Measurements from ENCODE around the gene CCDC85C. TPM values are rescaled to one million over a fixed set of nuclear protein-coding genes. Genes with fewer than 3 reads are reported as not detected.

Gene CCDC85C
- total RNA-seq, 2 donors from 2014 or later: 35.1 to 47.2 TPM

- Histone ChIP-seq H3K4me1 (replicated peaks) (peaks cover 13% of the 10 kb centered on the region), H3K9me3 (no peaks in the 10 kb centered on the region), H3K27ac (peak overlapping the region; percentile 68 to 74), H3K36me3 (no peaks in the 10 kb centered on the region), H3K27me3 (replicated peaks; ENCODE audit: insufficient read depth) (no peaks in the 10 kb centered on the region), H3K4me3 (peak overlapping the region; percentile 49 to 54)
- TF ChIP-seq CTCF (IDR thresholded peaks at IDR 0.05) (no peak), POLR2A (IDR thresholded peaks at IDR 0.05) (no peak), POLR2AphosphoS5 (IDR thresholded peaks at IDR 0.05) (no peak)
- WGBS: 36% methylated on average over 22 of the region's 53 CpGs
- DNase-seq (ENCODE audit: low spot score): no peak
- intact Hi-C loops (cut with DNase I): loop anchor here (2.0 to 5.0 kb wide), 2 partner anchors 28 to 41 kb away; no protein-coding TSS in a partner anchor
Measured at GRCh38 chr14:99602788-99603415, 1.1 kb downstream of the CCDC85C start.

- no peaks in the 10 kb centered on the region for H3K36me3 ChIP-seq
- H3K27me3 ChIP-seq (replicated peaks; ENCODE audit: insufficient read depth): no peaks in the 10 kb centered on the region
- H3K4me3 ChIP-seq: peak overlapping the region; percentile 49 to 54
- H3K9me3 ChIP-seq: no peaks in the 10 kb centered on the region
- H3K27ac ChIP-seq: peak overlapping the region; percentile 68 to 74
- DNase-seq (ENCODE audit: low spot score): peak; percentile 23
- intact Hi-C loops (cut with DNase I): loop anchor here (2.0 to 5.0 kb wide), 2 partner anchors 27 to 40 kb away; no protein-coding TSS in a partner anchor
- WGBS: 23% methylated on average over 18 of the region's 18 CpGs
- TF ChIP-seq POLR2A (IDR thresholded peaks at IDR 0.05): no peak
- no peak for TF ChIP-seq POLR2AphosphoS5 (IDR thresholded peaks at IDR 0.05)
- no peak for TF ChIP-seq CTCF (IDR thresholded peaks at IDR 0.05)
- peaks cover 13% of the 10 kb centered on the region for H3K4me1 ChIP-seq (replicated peaks)
Measured at GRCh38 chr14:99602054-99602787, 1.8 kb downstream of the CCDC85C start.

GRCh38 chr14:99601361-99601831 is 2.6 kb downstream of the CCDC85C start:
- Histone ChIP-seq H3K27ac (peak overlapping the region; percentile 68 to 74), H3K4me1 (replicated peaks) (peaks cover 20% of the 10 kb centered on the region), H3K9me3 (no peaks in the 10 kb centered on the region), H3K36me3 (no peaks in the 10 kb centered on the region), H3K27me3 (replicated peaks; ENCODE audit: insufficient read depth) (no peaks in the 10 kb centered on the region), H3K4me3 (peak overlapping the region; percentile 49 to 54)
- TF ChIP-seq POLR2AphosphoS5 (IDR thresholded peaks at IDR 0.05) (peak; percentile 30), POLR2A (IDR thresholded peaks at IDR 0.05) (peak; percentile 12), CTCF (IDR thresholded peaks at IDR 0.05) (no peak)
- intact Hi-C loops (cut with DNase I): loop anchor here (5.0 kb wide), 1 partner anchor 39 kb away; no protein-coding TSS in a partner anchor
- DNase-seq (ENCODE audit: low spot score): no peak
- WGBS: 57% methylated on average over 8 of the region's 8 CpGs

GRCh38 chr14:99600232-99600888 is 3.6 kb downstream of the CCDC85C start:
- DNase-seq (ENCODE audit: low spot score): no peak
- Histone ChIP-seq H3K4me3 (no peak overlapping the region), H3K4me1 (replicated peaks) (peaks cover 31% of the 10 kb centered on the region), H3K27me3 (replicated peaks; ENCODE audit: insufficient read depth) (no peaks in the 10 kb centered on the region), H3K9me3 (no peaks in the 10 kb centered on the region), H3K36me3 (no peaks in the 10 kb centered on the region), H3K27ac (peak overlapping the region in 1 of 2 donors; percentile 68)
- 97% methylated on average over 3 of the region's 3 CpGs for WGBS
- intact Hi-C loops (cut with DNase I): loop anchor here (5.0 kb wide), 1 partner anchor 38 kb away; no protein-coding TSS in a partner anchor
- no peak for TF ChIP-seq POLR2AphosphoS5 (IDR thresholded peaks at IDR 0.05)
- TF ChIP-seq POLR2A (IDR thresholded peaks at IDR 0.05): no peak
- TF ChIP-seq CTCF (IDR thresholded peaks at IDR 0.05): no peak

All from prostate gland (tissue), 2 donors.